HL-60/S4 (cell line): ENCODE results near the gene PCDHA10.
"Not testable (repeated sequence)": the region's sequence is repeated elsewhere in the genome, so short reads cannot be mapped to it uniquely, and the experiment has no call there.

Source experiments
- in situ Hi-C: fragments of 300-500 bp; cut with MboI; formaldehyde crosslinking; loops from 2 replicates; pipeline ENCODE4 v1.14.3; 2022; ENCODE audit warnings: low sequenced_read_pairs

The PCDHA10 gene

GRCh38 chr5:140855772-140856674 is at the start of gene PCDHA10:
Gene PCDHA10 (plus strand): TSS chr5:140855897. CDS start chr5:140856049, 152 bp downstream.
- in situ Hi-C loops = no loop called here

GRCh38 chr5:140806834-140807775 is 48.6 kb upstream of the PCDHA10 start, which contains the start of gene PCDHA4:
Gene PCDHA4 (plus strand): TSS chr5:140807068.
- in situ Hi-C loops = no loop called here

- in situ Hi-C loops = not testable (repeated sequence)
Observed at GRCh38 chr5:140808241-140808888, 47.3 kb upstream of the PCDHA10 start.

- in situ Hi-C loops = no loop called here
Observed at GRCh38 chr5:140808889-140809291, 46.8 kb upstream of the PCDHA10 start.

- in situ Hi-C loops = no loop called here
Observed at GRCh38 chr5:140821375-140822280, 34.1 kb upstream of the PCDHA10 start, which contains the start of gene PCDHA5. Gene PCDHA5 (plus strand): TSS chr5:140821613.

- in situ Hi-C loops = no loop called here
Observed at GRCh38 chr5:140822281-140822629, 33.4 kb upstream of the PCDHA10 start.

GRCh38 chr5:140822969-140823368 is 32.7 kb upstream of the PCDHA10 start:
- in situ Hi-C loops = not testable (repeated sequence)

GRCh38 chr5:140823475-140823874 is 32.2 kb upstream of the PCDHA10 start:
- in situ Hi-C loops = no loop called here

- in situ Hi-C loops = no loop called here
Observed at GRCh38 chr5:140827704-140828361, 27.9 kb upstream of the PCDHA10 start, which contains the start of gene PCDHA6. Gene PCDHA6 (plus strand): TSS chr5:140827960. CDS start chr5:140828092, 132 bp downstream.

- in situ Hi-C loops = no loop called here
Observed at GRCh38 chr5:140828362-140828737, 27.3 kb upstream of the PCDHA10 start.

GRCh38 chr5:140829511-140830501 is 25.9 kb upstream of the PCDHA10 start:
- in situ Hi-C loops = not testable (repeated sequence)

GRCh38 chr5:140833993-140834392 is 21.7 kb upstream of the PCDHA10 start, which contains the start of gene PCDHA7:
Gene PCDHA7 (plus strand): TSS chr5:140834269. CDS start chr5:140834384, 115 bp downstream.
- in situ Hi-C loops = no loop called here

- in situ Hi-C loops = not testable (repeated sequence)
Observed at GRCh38 chr5:140834439-140835008, 21.2 kb upstream of the PCDHA10 start.

GRCh38 chr5:140835622-140836510 is 19.8 kb upstream of the PCDHA10 start:
- in situ Hi-C loops = no loop called here

GRCh38 chr5:140840978-140841962 is 14.4 kb upstream of the PCDHA10 start, which contains the start of gene PCDHA8:
Gene PCDHA8 (plus strand): TSS chr5:140841187. CDS start chr5:140841322, 135 bp downstream.
- in situ Hi-C loops = no loop called here
